Hypothalamus (tissue), 51 donors: ENCODE data around the gene C3orf22.

Experiments used
- DNase-seq, 51 donors: peaks; one replicate each; lab custom pipeline; 2025; lab: John Stamatoyannopoulos, UW

C3orf22 gene

GRCh38 chr3:126516152-126516935 is 42.4 kb downstream of the C3orf22 start:
- DNase-seq = no peak

- no peak for DNase-seq
Measured at GRCh38 chr3:126515066-126515706, 43.5 kb downstream of the C3orf22 start.

GRCh38 chr3:126514161-126514560 is 44.6 kb downstream of the C3orf22 start:
- DNase-seq = no peak

- no peak for DNase-seq
Measured at GRCh38 chr3:126512916-126513650, 45.6 kb downstream of the C3orf22 start.

- DNase-seq = peak in 24 of 51 donors; percentile 8 to 80 (median 48)
Measured at GRCh38 chr3:126512026-126512425, 46.7 kb downstream of the C3orf22 start.

GRCh38 chr3:126511291-126511690 is 47.4 kb downstream of the C3orf22 start:
- DNase-seq = no peak

- no peak for DNase-seq
Measured at GRCh38 chr3:126510308-126510910, 48.3 kb downstream of the C3orf22 start.

- no peak for DNase-seq
Measured at GRCh38 chr3:126509597-126510307, 49.0 kb downstream of the C3orf22 start.

- DNase-seq = no peak
Measured at GRCh38 chr3:126508564-126508964, 50.2 kb downstream of the C3orf22 start.

- DNase-seq = no peak
Measured at GRCh38 chr3:126507886-126508285, 50.8 kb downstream of the C3orf22 start.

- no peak for DNase-seq
Measured at GRCh38 chr3:126503701-126504100, 55.0 kb downstream of the C3orf22 start.

- DNase-seq = no peak
Measured at GRCh38 chr3:126502656-126503055, 56.1 kb downstream of the C3orf22 start.

- no peak for DNase-seq
Measured at GRCh38 chr3:126501736-126502135, 57.0 kb downstream of the C3orf22 start.

- DNase-seq = no peak
Measured at GRCh38 chr3:126501054-126501453, 57.7 kb downstream of the C3orf22 start.

GRCh38 chr3:126500016-126500415 is 58.7 kb downstream of the C3orf22 start:
- DNase-seq = no peak
